ENCODE results near the gene THRB.

The THRB gene

DNA sequence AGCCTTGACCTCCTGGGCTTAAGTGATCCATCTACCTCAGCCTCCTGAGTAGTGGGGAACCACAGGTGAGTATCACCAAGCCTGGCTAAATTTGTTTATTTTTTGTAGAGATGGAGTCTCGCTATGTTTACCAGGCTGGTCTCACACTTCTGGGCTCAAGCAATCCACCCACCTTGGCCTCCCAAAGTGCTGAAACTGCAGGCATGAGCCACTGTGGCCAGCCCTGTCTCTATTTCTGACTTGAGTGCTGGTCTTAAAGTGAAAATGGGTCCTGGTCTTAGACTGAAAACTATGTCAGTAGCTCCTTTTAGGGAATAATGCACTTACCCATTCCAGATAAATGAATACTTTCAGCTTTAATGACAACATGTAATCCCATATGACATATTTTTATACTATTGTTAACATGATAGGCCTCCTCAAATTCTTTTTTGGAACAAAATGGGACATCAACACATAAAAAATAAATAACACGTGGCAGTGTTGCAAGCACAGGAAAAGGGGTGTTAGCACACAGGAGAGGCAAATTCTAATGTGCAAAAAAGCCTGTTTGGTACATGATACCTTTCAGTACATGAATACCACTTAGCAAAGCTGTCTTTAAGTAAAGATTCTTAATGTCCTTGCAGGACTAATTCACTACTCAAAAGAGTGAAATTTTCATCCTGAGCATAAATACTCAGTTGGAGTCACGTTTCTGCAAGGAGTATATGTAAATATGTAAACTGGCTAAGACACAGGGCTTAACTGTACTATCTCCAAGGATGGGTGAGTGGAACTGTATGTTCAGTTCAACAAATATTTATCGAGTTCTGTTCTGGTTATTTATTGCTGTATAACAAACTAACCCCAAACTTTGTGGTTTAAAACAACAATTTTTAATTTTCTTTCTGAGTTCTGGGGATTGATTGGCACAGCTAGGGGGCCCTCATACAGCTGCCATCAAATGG, 354.9 kb downstream of the THRB start:
- Histone ChIP-seq H3K27me3 (replicated peaks; ENCODE audit: control insufficient read depth, insufficient read depth, low read length, poor library complexity, severe bottlenecking) (no peaks in the 10 kb centered on the region), H3K4me3 (ENCODE audit: insufficient read depth, low read depth, low read length, poor library complexity, severe bottlenecking) (no peak overlapping the region), H3K9me3 (ENCODE audit: control insufficient read depth, low read length) (no peaks in the 10 kb centered on the region), H3K4me1 (ENCODE audit: control insufficient read depth, insufficient read depth, low read length, poor library complexity, severe bottlenecking) (no peaks in the 10 kb centered on the region), H3K27ac (ENCODE audit: insufficient read depth, low read length, poor library complexity, severe bottlenecking) (no peak overlapping the region), H3K36me3 (ENCODE audit: control insufficient read depth, insufficient read depth, low read length) (no peaks in the 10 kb centered on the region)
- no peak for DNase-seq

DNA sequence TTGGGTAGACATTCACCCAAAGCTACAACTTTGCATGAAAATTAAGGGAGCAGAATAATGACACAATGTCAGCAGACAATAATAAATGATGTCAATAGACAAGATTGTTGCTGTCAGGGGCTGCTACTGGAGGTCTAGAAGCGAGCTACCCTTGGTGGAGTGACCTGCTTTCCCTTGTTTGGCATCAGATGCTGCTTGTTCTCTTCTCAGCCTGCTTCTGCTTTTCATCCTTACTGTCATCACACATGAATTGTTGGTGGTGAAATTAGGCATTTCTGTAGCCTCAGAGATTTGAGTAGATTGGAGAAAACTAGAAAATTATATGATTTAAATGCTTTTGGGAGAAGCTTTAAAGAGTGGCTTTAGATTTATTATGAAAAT, 355.8 kb downstream of the THRB start:
- no peak for DNase-seq

DNA sequence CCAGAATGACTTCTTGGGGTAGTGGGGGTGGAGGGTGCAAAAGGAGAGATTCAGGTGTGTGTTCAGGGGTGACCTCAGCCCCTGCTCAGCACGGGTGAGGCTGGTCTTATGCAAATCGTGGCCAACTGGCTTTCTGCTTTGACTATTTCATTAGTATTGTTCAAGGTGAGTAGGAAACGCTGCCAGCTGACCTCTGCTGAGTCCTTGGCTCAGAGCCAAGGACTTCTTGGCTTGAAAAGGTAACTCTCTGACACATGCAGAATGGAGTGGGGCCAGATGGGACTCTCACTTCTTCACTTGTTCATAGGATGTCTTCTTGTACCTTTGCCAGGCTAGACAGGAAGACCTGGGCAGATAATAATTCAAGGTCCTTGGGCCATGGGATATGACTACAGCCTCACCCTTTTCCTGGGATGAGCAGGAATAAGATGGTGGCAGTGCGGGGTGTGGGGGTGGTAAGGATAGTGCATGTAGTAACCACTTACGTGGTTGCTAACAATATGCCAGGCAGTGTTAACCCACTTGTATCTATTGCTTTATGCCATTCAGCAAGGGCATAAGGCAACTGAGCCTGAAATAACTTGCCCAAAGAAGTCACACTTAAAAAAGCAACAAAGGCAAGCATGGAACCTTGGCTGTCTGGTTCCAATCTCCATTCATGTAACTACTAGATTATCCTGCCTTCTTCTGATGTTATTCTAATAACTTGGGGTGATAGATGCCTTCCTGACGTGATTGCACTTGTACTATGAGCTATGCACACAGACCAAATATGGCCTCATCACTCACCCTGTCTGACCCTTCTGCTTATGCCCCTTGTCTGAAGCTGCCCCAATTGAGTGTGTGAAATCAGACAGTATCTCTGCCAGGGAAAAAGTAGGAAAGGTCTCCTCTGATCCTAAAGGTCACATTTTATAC, 356.4 kb downstream of the THRB start:
- Histone ChIP-seq H3K36me3 (ENCODE audit: control insufficient read depth, insufficient read depth, low read length) (no peaks in the 10 kb centered on the region), H3K9me3 (ENCODE audit: control insufficient read depth, low read length) (no peaks in the 10 kb centered on the region), H3K4me1 (ENCODE audit: control insufficient read depth, insufficient read depth, low read length, poor library complexity, severe bottlenecking) (no peaks in the 10 kb centered on the region), H3K27me3 (replicated peaks; ENCODE audit: control insufficient read depth, insufficient read depth, low read length, poor library complexity, severe bottlenecking) (no peaks in the 10 kb centered on the region), H3K27ac (ENCODE audit: insufficient read depth, low read length, poor library complexity, severe bottlenecking) (no peak overlapping the region), H3K4me3 (ENCODE audit: insufficient read depth, low read depth, low read length, poor library complexity, severe bottlenecking) (no peak overlapping the region)
- DNase-seq = no peak

More for the DNA sequence above, 355.8 kb downstream of the THRB start:
- Histone ChIP-seq H3K9me3 (ENCODE audit: control insufficient read depth, low read length) (no peaks in the 10 kb centered on the region), H3K4me1 (ENCODE audit: control insufficient read depth, insufficient read depth, low read length, poor library complexity, severe bottlenecking) (no peaks in the 10 kb centered on the region), H3K27me3 (replicated peaks; ENCODE audit: control insufficient read depth, insufficient read depth, low read length, poor library complexity, severe bottlenecking) (no peaks in the 10 kb centered on the region), H3K27ac (ENCODE audit: insufficient read depth, low read length, poor library complexity, severe bottlenecking) (no peak overlapping the region), H3K36me3 (ENCODE audit: control insufficient read depth, insufficient read depth, low read length) (no peaks in the 10 kb centered on the region), H3K4me3 (ENCODE audit: insufficient read depth, low read depth, low read length, poor library complexity, severe bottlenecking) (no peak overlapping the region)

DNA sequence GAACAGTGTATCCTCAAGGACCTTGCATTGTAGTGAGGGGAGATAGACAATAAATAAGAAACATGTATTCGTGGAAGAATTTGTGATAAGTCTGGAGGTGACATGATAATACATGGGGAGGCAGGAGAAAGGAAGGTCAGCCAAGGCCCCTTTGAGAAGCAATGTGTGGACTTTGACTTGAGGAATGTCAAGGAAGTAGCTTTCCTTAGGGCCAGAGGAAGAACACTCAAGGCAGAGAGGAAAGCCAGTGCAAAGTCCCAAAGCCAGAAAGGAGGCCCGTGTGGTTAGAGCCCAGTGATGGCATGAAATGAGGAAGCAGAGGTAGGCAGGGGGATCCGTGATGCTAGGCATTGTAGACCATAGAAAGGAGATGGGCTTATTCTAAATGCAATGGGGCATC, 357.3 kb downstream of the THRB start:
- H3K4me3 ChIP-seq (ENCODE audit: insufficient read depth, low read depth, low read length, poor library complexity, severe bottlenecking) = no peak overlapping the region
- H3K27me3 ChIP-seq (replicated peaks; ENCODE audit: control insufficient read depth, insufficient read depth, low read length, poor library complexity, severe bottlenecking) = no peaks in the 10 kb centered on the region
- no peaks in the 10 kb centered on the region for H3K4me1 ChIP-seq (ENCODE audit: control insufficient read depth, insufficient read depth, low read length, poor library complexity, severe bottlenecking)
- H3K9me3 ChIP-seq (ENCODE audit: control insufficient read depth, low read length) = no peaks in the 10 kb centered on the region
- DNase-seq = no peak
- H3K27ac ChIP-seq (ENCODE audit: insufficient read depth, low read length, poor library complexity, severe bottlenecking) = no peak overlapping the region
- no peaks in the 10 kb centered on the region for H3K36me3 ChIP-seq (ENCODE audit: control insufficient read depth, insufficient read depth, low read length)

DNA sequence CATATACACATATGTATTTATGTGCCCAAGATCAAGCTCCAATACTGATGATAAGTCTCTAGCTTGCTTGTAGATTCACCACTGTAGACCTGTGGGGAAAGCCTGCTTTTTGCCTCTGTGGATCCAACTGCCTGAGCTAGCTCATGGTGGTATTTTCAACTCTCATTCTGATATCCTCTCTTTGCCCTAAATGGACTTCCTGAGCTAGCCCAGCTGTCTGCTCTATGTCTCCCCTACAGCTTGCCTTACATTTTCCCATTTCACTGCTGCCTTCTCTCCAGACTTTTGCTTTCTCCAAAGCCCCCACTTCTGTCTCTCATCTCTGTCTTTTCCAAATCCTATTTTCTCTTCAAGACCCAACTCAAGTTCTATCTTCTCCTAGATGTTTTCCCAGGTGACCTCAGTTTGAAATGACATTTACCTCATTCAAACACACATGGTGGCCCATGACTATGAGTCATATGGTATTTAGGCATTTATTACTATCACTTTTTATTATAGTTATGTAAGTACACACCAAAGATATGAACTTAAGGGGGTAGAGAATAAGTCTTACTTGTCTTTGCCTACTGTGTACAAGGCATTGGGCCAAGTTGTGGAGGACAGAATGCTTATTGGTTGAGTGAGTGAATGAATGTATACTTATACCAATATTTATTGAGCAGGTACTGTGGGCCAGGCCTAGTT, 357.9 kb downstream of the THRB start:
- no peak overlapping the region for H3K27ac ChIP-seq (ENCODE audit: insufficient read depth, low read length, poor library complexity, severe bottlenecking)
- H3K9me3 ChIP-seq (ENCODE audit: control insufficient read depth, low read length) = no peaks in the 10 kb centered on the region
- H3K4me1 ChIP-seq (ENCODE audit: control insufficient read depth, insufficient read depth, low read length, poor library complexity, severe bottlenecking) = no peaks in the 10 kb centered on the region
- no peak overlapping the region for H3K4me3 ChIP-seq (ENCODE audit: insufficient read depth, low read depth, low read length, poor library complexity, severe bottlenecking)
- H3K36me3 ChIP-seq (ENCODE audit: control insufficient read depth, insufficient read depth, low read length) = no peaks in the 10 kb centered on the region
- no peak for DNase-seq
- H3K27me3 ChIP-seq (replicated peaks; ENCODE audit: control insufficient read depth, insufficient read depth, low read length, poor library complexity, severe bottlenecking) = no peaks in the 10 kb centered on the region

DNA sequence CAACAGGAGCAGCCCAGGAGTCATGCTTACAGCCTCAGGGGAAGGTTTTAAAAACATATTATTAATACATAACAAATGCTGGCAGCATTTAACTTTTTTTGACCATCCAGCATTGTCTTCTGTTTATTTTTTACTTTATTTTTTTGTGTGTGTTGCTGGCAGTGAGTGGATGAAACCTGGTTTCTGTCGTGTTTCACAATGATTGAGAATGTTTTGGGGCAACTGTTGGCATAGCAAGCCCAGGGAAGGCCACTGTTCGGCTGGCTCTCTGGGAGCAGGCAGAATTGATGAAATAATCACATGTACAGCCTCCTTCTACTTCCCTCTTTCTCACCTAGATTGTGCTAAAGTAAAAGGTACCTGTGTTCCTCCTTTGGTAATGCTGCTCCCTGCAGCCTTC, 359.4 kb downstream of the THRB start:
- H3K36me3 ChIP-seq (ENCODE audit: control insufficient read depth, insufficient read depth, low read length) = no peaks in the 10 kb centered on the region
- H3K4me3 ChIP-seq (ENCODE audit: insufficient read depth, low read depth, low read length, poor library complexity, severe bottlenecking) = no peak overlapping the region
- H3K27me3 ChIP-seq (replicated peaks; ENCODE audit: control insufficient read depth, insufficient read depth, low read length, poor library complexity, severe bottlenecking) = no peaks in the 10 kb centered on the region
- no peaks in the 10 kb centered on the region for H3K4me1 ChIP-seq (ENCODE audit: control insufficient read depth, insufficient read depth, low read length, poor library complexity, severe bottlenecking)
- no peak for DNase-seq
- H3K27ac ChIP-seq (ENCODE audit: insufficient read depth, low read length, poor library complexity, severe bottlenecking) = no peak overlapping the region
- no peaks in the 10 kb centered on the region for H3K9me3 ChIP-seq (ENCODE audit: control insufficient read depth, low read length)

DNA sequence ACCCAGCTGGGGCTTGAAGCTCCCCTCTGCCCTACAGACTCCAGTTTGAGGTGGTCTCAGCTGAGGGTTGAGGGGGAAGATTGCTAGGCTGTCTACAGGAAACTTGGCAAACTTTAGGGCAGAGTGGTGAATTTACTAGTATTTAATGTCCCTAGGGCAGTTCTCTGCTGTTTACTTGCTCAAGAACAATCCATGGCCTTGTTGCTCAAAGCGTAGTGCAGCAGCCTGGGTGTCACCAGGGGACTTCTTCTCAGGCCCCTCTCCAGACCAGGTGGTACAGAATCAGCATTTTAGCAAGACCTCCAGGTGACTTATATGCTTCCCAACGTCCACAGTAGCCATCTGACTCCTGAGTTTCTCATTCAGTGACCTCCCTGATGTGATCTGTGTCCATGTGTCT, 360.7 kb downstream of the THRB start:
- no peak for DNase-seq
- Histone ChIP-seq H3K27me3 (replicated peaks; ENCODE audit: control insufficient read depth, insufficient read depth, low read length, poor library complexity, severe bottlenecking) (no peaks in the 10 kb centered on the region), H3K36me3 (ENCODE audit: control insufficient read depth, insufficient read depth, low read length) (no peaks in the 10 kb centered on the region), H3K4me1 (ENCODE audit: control insufficient read depth, insufficient read depth, low read length, poor library complexity, severe bottlenecking) (no peaks in the 10 kb centered on the region), H3K4me3 (ENCODE audit: insufficient read depth, low read depth, low read length, poor library complexity, severe bottlenecking) (no peak overlapping the region), H3K9me3 (ENCODE audit: control insufficient read depth, low read length) (no peaks in the 10 kb centered on the region), H3K27ac (ENCODE audit: insufficient read depth, low read length, poor library complexity, severe bottlenecking) (no peak overlapping the region)

DNA sequence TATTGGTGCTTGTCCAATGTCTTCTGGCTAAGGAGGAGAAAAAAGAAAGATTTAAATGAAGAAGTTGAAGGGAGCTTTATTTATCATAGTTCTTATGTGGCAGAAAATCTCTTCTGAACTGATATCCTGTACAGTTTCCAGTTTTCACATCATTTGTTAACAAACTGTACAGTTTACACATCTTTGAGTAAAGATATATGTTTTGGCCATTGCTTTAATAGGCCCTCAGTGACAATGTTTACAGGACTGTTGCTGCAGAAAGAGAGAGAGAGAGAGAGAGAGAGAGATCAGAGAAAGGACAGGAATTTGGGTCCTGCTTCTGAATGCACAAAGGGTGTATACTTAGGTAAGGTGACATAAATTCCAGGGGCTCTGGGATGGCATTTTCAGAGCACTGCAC, 361.2 kb downstream of the THRB start:
- Histone ChIP-seq H3K9me3 (ENCODE audit: control insufficient read depth, low read length) (no peaks in the 10 kb centered on the region), H3K36me3 (ENCODE audit: control insufficient read depth, insufficient read depth, low read length) (no peaks in the 10 kb centered on the region), H3K27ac (ENCODE audit: insufficient read depth, low read length, poor library complexity, severe bottlenecking) (no peak overlapping the region), H3K27me3 (replicated peaks; ENCODE audit: control insufficient read depth, insufficient read depth, low read length, poor library complexity, severe bottlenecking) (no peaks in the 10 kb centered on the region), H3K4me1 (ENCODE audit: control insufficient read depth, insufficient read depth, low read length, poor library complexity, severe bottlenecking) (no peaks in the 10 kb centered on the region), H3K4me3 (ENCODE audit: insufficient read depth, low read depth, low read length, poor library complexity, severe bottlenecking) (no peak overlapping the region)
- no peak for DNase-seq

DNA sequence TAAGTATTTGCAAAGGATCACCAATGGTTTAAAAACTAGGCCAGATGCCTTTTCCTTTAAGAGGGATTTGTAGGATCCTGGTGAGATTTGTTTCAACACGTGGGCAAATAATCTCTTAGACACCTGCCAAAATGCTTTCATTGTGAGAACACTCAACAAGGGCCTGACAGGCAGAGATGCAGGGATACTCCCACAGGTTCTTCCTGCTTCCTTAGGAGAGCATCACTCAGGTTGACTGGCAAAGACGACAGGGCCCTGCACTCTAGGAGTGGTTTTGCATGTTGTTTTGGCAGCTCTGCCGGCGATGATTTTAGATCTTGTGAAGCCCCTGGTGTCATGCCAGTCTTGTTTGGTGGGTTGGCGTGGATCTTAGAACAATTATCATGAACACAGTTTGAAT, 365.1 kb downstream of the THRB start:
- Histone ChIP-seq H3K9me3 (ENCODE audit: control insufficient read depth, low read length) (no peaks in the 10 kb centered on the region), H3K27ac (ENCODE audit: insufficient read depth, low read length, poor library complexity, severe bottlenecking) (no peak overlapping the region), H3K36me3 (ENCODE audit: control insufficient read depth, insufficient read depth, low read length) (no peaks in the 10 kb centered on the region), H3K4me1 (ENCODE audit: control insufficient read depth, insufficient read depth, low read length, poor library complexity, severe bottlenecking) (no peaks in the 10 kb centered on the region), H3K27me3 (replicated peaks; ENCODE audit: control insufficient read depth, insufficient read depth, low read length, poor library complexity, severe bottlenecking) (no peaks in the 10 kb centered on the region), H3K4me3 (ENCODE audit: insufficient read depth, low read depth, low read length, poor library complexity, severe bottlenecking) (no peak overlapping the region)
- no peak for DNase-seq

Data from effector memory CD4-positive, alpha-beta T cell (primary cell).